WTC11 (cell line): ENCODE data around the gene COMMD4.

Experiments used
- CREB1 ChIP-seq: sonication (generic); formaldehyde crosslinking; IDR thresholded peaks from 2 replicates; pipeline ENCODE4 v1.8.0; 2023; ENCODE audit warnings: mild to moderate bottlenecking, missing genetic modification reagents
- GABPB1 ChIP-seq: sonication (generic); formaldehyde crosslinking; IDR thresholded peaks from 2 replicates; pipeline ENCODE4 v1.8.1; 2023; ENCODE audit warnings: mild to moderate bottlenecking, missing genetic modification reagents
- JUN ChIP-seq: sonication (generic); formaldehyde crosslinking; IDR thresholded peaks from 2 replicates; pipeline ENCODE4 v1.8.0; 2023; ENCODE audit warnings: mild to moderate bottlenecking, missing genetic modification reagents
- NFYB ChIP-seq: sonication (generic); formaldehyde crosslinking; conservative IDR thresholded peaks from 2 replicates; pipeline ENCODE4 v1.8.0; 2022; ENCODE audit warnings: low read depth, missing genetic modification reagents
- SP1 ChIP-seq: sonication (generic); formaldehyde crosslinking; conservative IDR thresholded peaks from 2 replicates; pipeline ENCODE4 v1.8.1; 2022; ENCODE audit warnings: missing genetic modification reagents
- TEAD4 ChIP-seq: sonication (generic); formaldehyde crosslinking; IDR thresholded peaks from 2 replicates; pipeline ENCODE4 v1.8.0; 2022; ENCODE audit warnings: mild to moderate bottlenecking, missing genetic modification reagents
- TP53 ChIP-seq: sonication (generic); formaldehyde crosslinking; IDR thresholded peaks from 2 replicates; pipeline ENCODE4 v1.8.1; 2023; ENCODE audit warnings: mild to moderate bottlenecking, missing genetic modification reagents
- TF ChIP-seq, protein P1 (sequence below): fragments of 200-600 bp; IDR thresholded peaks from 2 replicates; pipeline ENCODE4 v1.8.0; 2022; ENCODE audit warnings: antibody characterized with exemption
- TF ChIP-seq, protein P2 (sequence below): sonication (generic); formaldehyde crosslinking; IDR thresholded peaks from 2 replicates; pipeline ENCODE4 v1.8.1; 2023; ENCODE audit warnings: mild to moderate bottlenecking, missing genetic modification reagents, moderate library complexity
- TF ChIP-seq, protein P3 (sequence below): sonication (generic); formaldehyde crosslinking; IDR thresholded peaks from 2 replicates; pipeline ENCODE4 v1.8.1; 2022; ENCODE audit warnings: low read depth, missing genetic modification reagents, borderline replicate concordance
- TF ChIP-seq, protein P4 (sequence below): sonication (generic); formaldehyde crosslinking; IDR thresholded peaks from 2 replicates; pipeline ENCODE4 v1.8.0; 2022; ENCODE audit warnings: mild to moderate bottlenecking, missing genetic modification reagents
- TF ChIP-seq, protein P5 (sequence below): sonication (generic); formaldehyde crosslinking; conservative IDR thresholded peaks from 2 replicates; pipeline ENCODE4 v1.8.1; 2022; ENCODE audit warnings: mild to moderate bottlenecking, missing genetic modification reagents
- TF ChIP-seq, protein P6 (sequence below): sonication (generic); formaldehyde crosslinking; conservative IDR thresholded peaks from 2 replicates; pipeline ENCODE4 v1.8.1; 2023; ENCODE audit warnings: mild to moderate bottlenecking, low read depth, missing genetic modification reagents, moderate library complexity
- TF ChIP-seq, protein P7 (sequence below): sonication (generic); formaldehyde crosslinking; IDR thresholded peaks from 2 replicates; pipeline ENCODE4 v1.8.1; 2022; ENCODE audit warnings: low read depth, mild to moderate bottlenecking, moderate library complexity, missing genetic modification reagents, borderline replicate concordance

DNA sequence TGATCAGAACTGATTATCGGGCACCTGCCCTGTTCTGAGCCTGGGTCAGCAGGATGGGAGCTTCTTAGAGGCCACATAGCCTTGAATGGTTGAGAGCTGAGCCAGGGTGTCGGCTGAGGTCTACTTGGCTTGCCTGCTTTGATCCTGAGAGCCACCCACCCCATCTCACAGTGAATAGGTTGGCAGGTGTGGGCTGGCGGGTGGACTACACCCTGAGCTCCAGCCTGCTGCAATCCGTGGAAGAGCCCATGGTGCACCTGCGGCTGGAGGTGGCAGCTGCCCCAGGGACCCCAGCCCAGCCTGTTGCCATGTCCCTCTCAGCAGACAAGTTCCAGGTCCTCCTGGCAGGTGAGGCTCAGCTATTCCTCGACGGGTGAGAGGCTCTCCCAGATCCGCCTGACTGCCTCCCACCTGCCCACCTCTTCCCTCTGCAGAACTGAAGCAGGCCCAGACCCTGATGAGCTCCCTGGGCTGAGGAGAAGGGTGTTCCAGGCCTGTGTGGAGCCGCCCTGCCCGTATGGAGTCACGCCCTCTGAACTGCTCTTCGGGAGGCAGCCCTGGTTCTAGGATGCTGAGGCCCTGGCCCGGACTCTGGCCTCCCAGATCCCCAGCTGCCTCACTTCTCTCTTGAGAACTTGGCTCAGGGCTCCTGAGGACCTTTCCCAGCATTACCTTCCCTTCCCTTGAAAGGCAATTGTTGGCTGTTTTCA, 3.8 kb downstream of the COMMD4 start:
- TF ChIP-seq, protein P1, sequence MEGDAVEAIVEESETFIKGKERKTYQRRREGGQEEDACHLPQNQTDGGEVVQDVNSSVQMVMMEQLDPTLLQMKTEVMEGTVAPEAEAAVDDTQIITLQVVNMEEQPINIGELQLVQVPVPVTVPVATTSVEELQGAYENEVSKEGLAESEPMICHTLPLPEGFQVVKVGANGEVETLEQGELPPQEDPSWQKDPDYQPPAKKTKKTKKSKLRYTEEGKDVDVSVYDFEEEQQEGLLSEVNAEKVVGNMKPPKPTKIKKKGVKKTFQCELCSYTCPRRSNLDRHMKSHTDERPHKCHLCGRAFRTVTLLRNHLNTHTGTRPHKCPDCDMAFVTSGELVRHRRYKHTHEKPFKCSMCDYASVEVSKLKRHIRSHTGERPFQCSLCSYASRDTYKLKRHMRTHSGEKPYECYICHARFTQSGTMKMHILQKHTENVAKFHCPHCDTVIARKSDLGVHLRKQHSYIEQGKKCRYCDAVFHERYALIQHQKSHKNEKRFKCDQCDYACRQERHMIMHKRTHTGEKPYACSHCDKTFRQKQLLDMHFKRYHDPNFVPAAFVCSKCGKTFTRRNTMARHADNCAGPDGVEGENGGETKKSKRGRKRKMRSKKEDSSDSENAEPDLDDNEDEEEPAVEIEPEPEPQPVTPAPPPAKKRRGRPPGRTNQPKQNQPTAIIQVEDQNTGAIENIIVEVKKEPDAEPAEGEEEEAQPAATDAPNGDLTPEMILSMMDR: no peak
- TF ChIP-seq SP1 (CRISPR knock-in tag) (no peak), JUN (CRISPR knock-in tag) (no peak), CREB1 (CRISPR knock-in tag) (no peak), TP53 (no peak), NFYB (CRISPR knock-in tag) (no peak), GABPB1 (CRISPR knock-in tag) (no peak), TEAD4 (CRISPR knock-in tag) (no peak)
- TF ChIP-seq, protein P2, sequence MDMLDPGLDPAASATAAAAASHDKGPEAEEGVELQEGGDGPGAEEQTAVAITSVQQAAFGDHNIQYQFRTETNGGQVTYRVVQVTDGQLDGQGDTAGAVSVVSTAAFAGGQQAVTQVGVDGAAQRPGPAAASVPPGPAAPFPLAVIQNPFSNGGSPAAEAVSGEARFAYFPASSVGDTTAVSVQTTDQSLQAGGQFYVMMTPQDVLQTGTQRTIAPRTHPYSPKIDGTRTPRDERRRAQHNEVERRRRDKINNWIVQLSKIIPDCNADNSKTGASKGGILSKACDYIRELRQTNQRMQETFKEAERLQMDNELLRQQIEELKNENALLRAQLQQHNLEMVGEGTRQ (CRISPR knock-in tag): no peak
- TF ChIP-seq, protein P3, sequence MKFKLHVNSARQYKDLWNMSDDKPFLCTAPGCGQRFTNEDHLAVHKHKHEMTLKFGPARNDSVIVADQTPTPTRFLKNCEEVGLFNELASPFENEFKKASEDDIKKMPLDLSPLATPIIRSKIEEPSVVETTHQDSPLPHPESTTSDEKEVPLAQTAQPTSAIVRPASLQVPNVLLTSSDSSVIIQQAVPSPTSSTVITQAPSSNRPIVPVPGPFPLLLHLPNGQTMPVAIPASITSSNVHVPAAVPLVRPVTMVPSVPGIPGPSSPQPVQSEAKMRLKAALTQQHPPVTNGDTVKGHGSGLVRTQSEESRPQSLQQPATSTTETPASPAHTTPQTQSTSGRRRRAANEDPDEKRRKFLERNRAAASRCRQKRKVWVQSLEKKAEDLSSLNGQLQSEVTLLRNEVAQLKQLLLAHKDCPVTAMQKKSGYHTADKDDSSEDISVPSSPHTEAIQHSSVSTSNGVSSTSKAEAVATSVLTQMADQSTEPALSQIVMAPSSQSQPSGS (CRISPR knock-in tag): no peak
- TF ChIP-seq, protein P4, sequence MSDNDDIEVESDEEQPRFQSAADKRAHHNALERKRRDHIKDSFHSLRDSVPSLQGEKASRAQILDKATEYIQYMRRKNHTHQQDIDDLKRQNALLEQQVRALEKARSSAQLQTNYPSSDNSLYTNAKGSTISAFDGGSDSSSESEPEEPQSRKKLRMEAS (CRISPR knock-in tag): no peak
- TF ChIP-seq, protein P5, sequence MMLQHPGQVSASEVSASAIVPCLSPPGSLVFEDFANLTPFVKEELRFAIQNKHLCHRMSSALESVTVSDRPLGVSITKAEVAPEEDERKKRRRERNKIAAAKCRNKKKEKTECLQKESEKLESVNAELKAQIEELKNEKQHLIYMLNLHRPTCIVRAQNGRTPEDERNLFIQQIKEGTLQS (CRISPR knock-in tag): no peak
- TF ChIP-seq, protein P6, sequence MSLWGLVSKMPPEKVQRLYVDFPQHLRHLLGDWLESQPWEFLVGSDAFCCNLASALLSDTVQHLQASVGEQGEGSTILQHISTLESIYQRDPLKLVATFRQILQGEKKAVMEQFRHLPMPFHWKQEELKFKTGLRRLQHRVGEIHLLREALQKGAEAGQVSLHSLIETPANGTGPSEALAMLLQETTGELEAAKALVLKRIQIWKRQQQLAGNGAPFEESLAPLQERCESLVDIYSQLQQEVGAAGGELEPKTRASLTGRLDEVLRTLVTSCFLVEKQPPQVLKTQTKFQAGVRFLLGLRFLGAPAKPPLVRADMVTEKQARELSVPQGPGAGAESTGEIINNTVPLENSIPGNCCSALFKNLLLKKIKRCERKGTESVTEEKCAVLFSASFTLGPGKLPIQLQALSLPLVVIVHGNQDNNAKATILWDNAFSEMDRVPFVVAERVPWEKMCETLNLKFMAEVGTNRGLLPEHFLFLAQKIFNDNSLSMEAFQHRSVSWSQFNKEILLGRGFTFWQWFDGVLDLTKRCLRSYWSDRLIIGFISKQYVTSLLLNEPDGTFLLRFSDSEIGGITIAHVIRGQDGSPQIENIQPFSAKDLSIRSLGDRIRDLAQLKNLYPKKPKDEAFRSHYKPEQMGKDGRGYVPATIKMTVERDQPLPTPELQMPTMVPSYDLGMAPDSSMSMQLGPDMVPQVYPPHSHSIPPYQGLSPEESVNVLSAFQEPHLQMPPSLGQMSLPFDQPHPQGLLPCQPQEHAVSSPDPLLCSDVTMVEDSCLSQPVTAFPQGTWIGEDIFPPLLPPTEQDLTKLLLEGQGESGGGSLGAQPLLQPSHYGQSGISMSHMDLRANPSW (CRISPR knock-in tag): no peak
- TF ChIP-seq, protein P7, sequence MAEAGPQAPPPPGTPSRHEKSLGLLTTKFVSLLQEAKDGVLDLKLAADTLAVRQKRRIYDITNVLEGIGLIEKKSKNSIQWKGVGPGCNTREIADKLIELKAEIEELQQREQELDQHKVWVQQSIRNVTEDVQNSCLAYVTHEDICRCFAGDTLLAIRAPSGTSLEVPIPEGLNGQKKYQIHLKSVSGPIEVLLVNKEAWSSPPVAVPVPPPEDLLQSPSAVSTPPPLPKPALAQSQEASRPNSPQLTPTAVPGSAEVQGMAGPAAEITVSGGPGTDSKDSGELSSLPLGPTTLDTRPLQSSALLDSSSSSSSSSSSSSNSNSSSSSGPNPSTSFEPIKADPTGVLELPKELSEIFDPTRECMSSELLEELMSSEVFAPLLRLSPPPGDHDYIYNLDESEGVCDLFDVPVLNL (CRISPR knock-in tag): no peak
